ENCODE results near the gene MNT.
"Not testable (repeated sequence)": the region's sequence is repeated elsewhere in the genome, so short reads cannot be mapped to it uniquely, and the experiment has no call there.

Gene MNT

DNA sequence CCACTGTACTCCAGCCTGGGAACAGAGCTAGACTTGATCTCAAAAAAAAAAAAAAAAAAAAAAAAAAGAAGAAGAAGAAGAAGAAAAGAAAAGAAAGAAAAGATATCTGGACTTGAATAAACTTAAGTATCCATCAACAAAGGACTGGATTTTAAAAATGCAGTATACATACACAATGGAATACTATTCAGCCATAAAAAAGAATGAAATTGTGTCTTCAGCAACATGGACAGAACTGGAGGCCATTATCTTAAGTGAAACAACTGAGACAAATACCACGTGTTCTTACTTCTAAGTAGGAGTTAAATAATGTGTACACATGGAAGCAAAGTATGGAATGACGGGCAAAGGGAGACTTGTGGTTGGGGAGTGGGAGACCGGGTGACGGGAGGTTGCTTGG lies 40.1 kb upstream of the MNT start:
- CTCF ChIA-PET: interaction anchor here (1.0 kb wide), 1 partner anchor 8 kb away, joined by 3 read pairs; no protein-coding TSS in a partner anchor
- POLR2A ChIA-PET: no interaction called here
- TF ChIP-seq, protein P1, sequence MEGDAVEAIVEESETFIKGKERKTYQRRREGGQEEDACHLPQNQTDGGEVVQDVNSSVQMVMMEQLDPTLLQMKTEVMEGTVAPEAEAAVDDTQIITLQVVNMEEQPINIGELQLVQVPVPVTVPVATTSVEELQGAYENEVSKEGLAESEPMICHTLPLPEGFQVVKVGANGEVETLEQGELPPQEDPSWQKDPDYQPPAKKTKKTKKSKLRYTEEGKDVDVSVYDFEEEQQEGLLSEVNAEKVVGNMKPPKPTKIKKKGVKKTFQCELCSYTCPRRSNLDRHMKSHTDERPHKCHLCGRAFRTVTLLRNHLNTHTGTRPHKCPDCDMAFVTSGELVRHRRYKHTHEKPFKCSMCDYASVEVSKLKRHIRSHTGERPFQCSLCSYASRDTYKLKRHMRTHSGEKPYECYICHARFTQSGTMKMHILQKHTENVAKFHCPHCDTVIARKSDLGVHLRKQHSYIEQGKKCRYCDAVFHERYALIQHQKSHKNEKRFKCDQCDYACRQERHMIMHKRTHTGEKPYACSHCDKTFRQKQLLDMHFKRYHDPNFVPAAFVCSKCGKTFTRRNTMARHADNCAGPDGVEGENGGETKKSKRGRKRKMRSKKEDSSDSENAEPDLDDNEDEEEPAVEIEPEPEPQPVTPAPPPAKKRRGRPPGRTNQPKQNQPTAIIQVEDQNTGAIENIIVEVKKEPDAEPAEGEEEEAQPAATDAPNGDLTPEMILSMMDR (IDR thresholded peaks at IDR 0.05; ENCODE audit: control extremely low read depth, extremely low read depth, low read depth, missing control alignments): no peak
- DNase-seq (ENCODE audit: extremely low spot score): no peak

DNA sequence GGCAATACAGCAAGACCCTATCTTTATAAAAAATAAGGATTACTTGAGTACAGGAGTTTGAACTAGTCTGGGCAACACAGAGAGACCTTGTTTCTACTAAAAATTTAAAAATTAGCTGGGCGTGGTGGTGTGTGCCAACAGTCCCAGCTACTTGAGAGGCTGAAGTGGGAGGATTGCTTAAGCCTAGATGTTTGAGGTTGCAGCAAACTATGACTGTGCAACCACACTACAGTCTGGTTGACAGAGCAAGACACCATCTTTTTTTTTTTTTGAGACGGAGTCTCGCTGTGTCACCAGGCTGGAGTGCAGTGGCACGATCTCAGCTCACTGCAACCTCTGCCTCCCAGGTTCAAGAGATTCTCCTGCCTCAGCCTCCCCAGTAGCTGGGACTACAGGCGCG lies 39.1 kb upstream of the MNT start:
- POLR2A ChIA-PET; DNase-seq (ENCODE audit: extremely low spot score): not testable (repeated sequence)
- CTCF ChIA-PET: interaction anchor here (8.8 kb wide), 1 partner anchor 23 kb away, joined by 74 read pairs; no protein-coding TSS in a partner anchor

DNA sequence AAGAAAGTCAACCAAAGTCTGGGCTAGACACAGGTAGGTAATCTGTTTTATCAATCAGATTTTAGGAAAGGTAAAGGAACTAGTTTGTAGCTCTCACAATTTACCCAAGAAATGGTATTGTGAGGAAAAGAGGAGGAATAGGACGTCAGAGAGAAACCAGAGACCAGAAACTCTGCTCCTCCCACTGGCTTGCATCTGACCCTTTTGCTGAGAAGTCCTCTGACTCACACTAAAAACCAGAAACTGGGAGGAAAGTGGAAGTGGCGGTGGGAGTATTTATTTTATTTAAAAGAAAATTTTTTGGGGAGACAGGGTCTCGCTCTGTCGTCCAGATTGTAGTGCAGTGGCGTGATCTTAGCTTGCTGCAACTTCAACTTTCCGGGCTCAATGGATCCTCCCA lies 38.0 kb upstream of the MNT start:
- POLR2A ChIA-PET: no interaction called here

DNA sequence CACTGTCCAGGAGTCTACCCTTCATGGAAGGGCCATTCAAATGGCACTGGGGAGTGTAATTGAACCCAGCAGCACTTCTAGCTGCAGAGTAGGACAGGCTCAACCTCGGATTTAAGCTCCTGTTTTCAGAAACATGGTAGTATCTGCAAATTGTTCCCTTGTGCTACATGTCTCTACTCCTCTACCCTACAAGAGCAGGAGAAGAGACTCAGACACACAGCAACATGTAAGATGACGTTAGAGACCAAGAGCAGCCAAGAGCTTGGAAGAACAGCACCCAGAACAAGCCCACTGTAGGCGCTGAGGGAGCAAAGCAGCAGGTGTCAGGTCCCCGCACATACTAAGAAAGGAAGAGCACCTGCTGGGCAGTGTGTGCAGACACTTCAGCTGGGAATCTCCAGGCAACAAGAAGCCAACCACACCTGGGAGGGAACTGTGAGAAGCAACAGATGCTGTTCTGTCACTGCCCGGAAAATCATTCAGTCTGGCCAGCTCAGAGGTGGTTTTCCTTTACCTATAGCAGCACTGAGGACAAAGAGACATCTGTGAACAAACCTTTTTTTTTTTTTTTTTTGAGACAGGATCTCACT lies 35.6 kb upstream of the MNT start:
- no peak for DNase-seq (ENCODE audit: extremely low spot score)
- POLR2A ChIA-PET: no interaction called here
- TF ChIP-seq, protein P1 (IDR thresholded peaks at IDR 0.05; ENCODE audit: control extremely low read depth, extremely low read depth, low read depth, missing control alignments): no peak
- CTCF ChIA-PET: interaction anchor here (0.5 to 8.8 kb wide), 6 partner anchors 9 to 80 kb away, joined by 3 to 74 read pairs (median 3); no protein-coding TSS in a partner anchor

More for the DNA sequence above, 38.0 kb upstream of the MNT start:
- CTCF ChIA-PET: interaction anchor here (1.4 to 8.8 kb wide), 3 partner anchors 13 to 56 kb away, joined by 4 to 74 read pairs (median 5); no protein-coding TSS in a partner anchor
- TF ChIP-seq, protein P1 (IDR thresholded peaks at IDR 0.05; ENCODE audit: control extremely low read depth, extremely low read depth, low read depth, missing control alignments): no peak
- no peak for DNase-seq (ENCODE audit: extremely low spot score)

DNA sequence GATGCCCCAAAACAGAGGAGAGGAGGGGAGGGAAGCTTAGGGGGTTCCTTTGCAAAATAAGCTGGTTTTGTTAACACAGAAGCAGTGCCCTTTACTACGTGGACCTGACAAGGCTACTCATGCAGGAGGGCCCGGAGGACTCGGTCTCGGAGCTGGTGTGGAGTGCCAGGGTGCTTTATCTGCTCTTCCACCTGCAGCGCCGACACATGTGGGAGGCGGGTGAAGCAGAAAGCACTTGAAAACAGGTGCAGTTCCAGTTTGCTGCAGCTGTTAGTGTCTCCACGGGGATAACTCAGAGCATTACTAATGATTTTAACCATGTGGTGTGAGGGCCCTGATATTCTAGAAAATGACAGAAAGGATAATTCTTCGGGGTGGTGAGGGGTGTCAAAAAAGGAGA lies 35.0 kb upstream of the MNT start:
- POLR2A ChIA-PET: no interaction called here
- TF ChIP-seq, protein P1 (IDR thresholded peaks at IDR 0.05; ENCODE audit: control extremely low read depth, extremely low read depth, low read depth, missing control alignments): no peak
- DNase-seq (ENCODE audit: extremely low spot score): no peak
- CTCF ChIA-PET: interaction anchor here (0.5 to 8.8 kb wide), 5 partner anchors 8 to 81 kb away, joined by 3 to 74 read pairs (median 3); no protein-coding TSS in a partner anchor

DNA sequence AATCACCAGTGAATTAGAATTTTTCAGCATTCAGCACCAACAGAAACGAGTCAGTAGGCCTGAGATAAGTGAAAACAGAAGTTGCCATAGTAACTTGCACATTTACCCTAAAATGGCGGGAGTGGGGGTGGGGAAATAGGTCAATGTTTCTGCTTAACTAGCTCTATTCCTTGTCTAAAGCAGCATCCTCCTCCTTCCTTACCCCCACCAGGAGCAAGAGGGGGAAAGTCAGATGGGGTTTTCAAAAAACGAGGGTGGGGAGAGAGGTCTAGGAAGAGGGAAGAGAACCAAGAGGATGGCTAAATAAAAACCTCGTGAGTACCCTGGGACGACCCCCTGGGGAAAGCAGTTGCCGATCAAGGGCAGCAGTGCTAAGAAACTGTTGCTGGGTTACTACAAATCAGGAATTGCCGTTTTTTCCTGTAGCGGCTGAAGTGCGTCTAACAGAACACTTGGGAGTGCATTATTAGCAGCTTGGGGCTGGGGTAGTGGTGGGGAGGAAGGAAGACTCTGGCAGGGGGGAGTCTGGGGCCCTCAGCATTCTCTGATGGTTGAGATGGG lies 34.4 kb upstream of the MNT start:
- TF ChIP-seq, protein P1 (IDR thresholded peaks at IDR 0.05; ENCODE audit: control extremely low read depth, extremely low read depth, low read depth, missing control alignments): no peak
- DNase-seq (ENCODE audit: extremely low spot score): no peak
- ChIA-PET CTCF (interaction anchor here (2.0 to 8.8 kb wide), 2 partner anchors 18 to 22 kb away, joined by 4 to 74 read pairs; no protein-coding TSS in a partner anchor), POLR2A (no interaction called here)

DNA sequence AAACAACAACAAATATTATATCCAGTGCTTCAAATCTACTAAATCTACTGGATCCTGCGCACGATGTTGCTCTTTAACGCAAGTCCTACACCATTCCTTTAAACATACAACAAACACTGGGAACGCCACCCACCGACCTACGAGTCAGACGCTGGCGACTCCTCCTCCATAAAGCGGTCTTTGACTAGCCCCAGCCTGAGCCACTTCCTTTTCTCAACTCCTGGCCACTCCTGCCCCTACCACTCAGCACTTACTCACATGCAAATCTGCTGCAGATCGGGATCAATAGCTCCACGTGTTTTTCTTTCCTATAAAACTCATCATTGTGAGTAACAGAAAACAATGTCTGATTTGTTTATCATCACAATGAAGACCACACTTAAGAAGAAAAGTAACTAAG lies 32.8 kb upstream of the MNT start:
- no peak for DNase-seq (ENCODE audit: extremely low spot score)
- CTCF ChIA-PET: interaction anchor here (1.2 to 8.8 kb wide), 3 partner anchors 15 to 21 kb away, joined by 3 to 74 read pairs (median 4); no protein-coding TSS in a partner anchor
- TF ChIP-seq, protein P1 (IDR thresholded peaks at IDR 0.05; ENCODE audit: control extremely low read depth, extremely low read depth, low read depth, missing control alignments): no peak
- POLR2A ChIA-PET: no interaction called here

Measured in GM10248 (cell line).